ENCODE measurements around the gene SREK1IP1.

The SREK1IP1 gene

DNA sequence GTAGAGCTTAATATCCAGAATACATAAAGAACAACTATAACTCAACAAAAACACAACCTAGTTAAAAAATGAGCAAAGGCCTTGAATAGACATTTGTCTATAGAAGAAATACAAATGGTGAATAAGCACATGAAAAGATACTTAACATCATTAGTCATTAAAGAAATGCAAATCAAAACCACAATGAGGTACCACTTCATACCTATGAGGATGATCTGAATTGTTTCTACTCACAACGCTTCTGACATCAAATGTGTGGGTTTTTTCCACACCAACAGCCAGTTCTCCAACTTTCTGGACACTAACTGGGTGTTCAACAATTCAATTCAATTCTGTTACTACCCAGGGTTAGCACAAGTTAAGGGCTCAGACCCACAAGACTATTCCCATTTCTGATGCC is 22.0 kb downstream of the SREK1IP1 start:
- TF ChIP-seq POLR2AphosphoS5 (IDR thresholded peaks at IDR 0.05; ENCODE audit: low read depth, low read length) (no peak), TAF1 (IDR thresholded peaks at IDR 0.05; ENCODE audit: borderline replicate concordance, insufficient read depth, low read length) (no peak), SIN3A (IDR thresholded peaks at IDR 0.05; ENCODE audit: borderline replicate concordance, insufficient read depth, low read length) (no peak), FOXP2 (optimal IDR thresholded peaks at IDR 0.05; ENCODE audit: borderline replicate concordance, extremely low read depth, extremely low read length, insufficient read depth) (no peak)
- TF ChIP-seq, protein P1, sequence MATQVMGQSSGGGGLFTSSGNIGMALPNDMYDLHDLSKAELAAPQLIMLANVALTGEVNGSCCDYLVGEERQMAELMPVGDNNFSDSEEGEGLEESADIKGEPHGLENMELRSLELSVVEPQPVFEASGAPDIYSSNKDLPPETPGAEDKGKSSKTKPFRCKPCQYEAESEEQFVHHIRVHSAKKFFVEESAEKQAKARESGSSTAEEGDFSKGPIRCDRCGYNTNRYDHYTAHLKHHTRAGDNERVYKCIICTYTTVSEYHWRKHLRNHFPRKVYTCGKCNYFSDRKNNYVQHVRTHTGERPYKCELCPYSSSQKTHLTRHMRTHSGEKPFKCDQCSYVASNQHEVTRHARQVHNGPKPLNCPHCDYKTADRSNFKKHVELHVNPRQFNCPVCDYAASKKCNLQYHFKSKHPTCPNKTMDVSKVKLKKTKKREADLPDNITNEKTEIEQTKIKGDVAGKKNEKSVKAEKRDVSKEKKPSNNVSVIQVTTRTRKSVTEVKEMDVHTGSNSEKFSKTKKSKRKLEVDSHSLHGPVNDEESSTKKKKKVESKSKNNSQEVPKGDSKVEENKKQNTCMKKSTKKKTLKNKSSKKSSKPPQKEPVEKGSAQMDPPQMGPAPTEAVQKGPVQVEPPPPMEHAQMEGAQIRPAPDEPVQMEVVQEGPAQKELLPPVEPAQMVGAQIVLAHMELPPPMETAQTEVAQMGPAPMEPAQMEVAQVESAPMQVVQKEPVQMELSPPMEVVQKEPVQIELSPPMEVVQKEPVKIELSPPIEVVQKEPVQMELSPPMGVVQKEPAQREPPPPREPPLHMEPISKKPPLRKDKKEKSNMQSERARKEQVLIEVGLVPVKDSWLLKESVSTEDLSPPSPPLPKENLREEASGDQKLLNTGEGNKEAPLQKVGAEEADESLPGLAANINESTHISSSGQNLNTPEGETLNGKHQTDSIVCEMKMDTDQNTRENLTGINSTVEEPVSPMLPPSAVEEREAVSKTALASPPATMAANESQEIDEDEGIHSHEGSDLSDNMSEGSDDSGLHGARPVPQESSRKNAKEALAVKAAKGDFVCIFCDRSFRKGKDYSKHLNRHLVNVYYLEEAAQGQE (IDR thresholded peaks at IDR 0.05; ENCODE audit: insufficient read depth in 1 of 2, low read depth in 2 of 2, low read length in 2 of 2), result no peak

DNA sequence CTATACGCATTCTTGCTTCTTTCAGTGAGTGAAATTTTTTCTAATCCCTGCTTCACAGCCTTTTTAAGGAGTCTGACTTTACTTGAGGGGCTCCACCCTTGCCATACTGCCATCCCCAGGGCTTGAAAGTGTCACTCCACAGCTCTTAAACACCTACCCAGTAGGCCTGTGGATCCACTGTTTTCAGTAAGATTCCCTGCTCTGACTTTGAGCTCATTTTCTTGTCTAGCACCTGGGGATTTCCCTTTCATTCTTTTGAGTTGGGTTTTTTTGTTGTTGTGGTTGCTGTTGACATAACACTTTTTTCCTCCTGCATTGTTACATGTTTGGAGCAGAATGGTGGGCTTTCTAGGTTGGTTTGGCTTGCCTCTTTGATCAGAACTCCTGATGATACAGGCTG is 23.6 kb downstream of the SREK1IP1 start:
- TF ChIP-seq FOXP2 (optimal IDR thresholded peaks at IDR 0.05; ENCODE audit: borderline replicate concordance, extremely low read depth, extremely low read length, insufficient read depth), result no peak
- TF ChIP-seq SIN3A (IDR thresholded peaks at IDR 0.05; ENCODE audit: borderline replicate concordance, insufficient read depth, low read length), result no peak
- TF ChIP-seq, protein P1 (IDR thresholded peaks at IDR 0.05; ENCODE audit: insufficient read depth in 1 of 2, low read depth in 2 of 2, low read length in 2 of 2), result no peak
- no peak for TF ChIP-seq TAF1 (IDR thresholded peaks at IDR 0.05; ENCODE audit: borderline replicate concordance, insufficient read depth, low read length)
- no peak for TF ChIP-seq POLR2AphosphoS5 (IDR thresholded peaks at IDR 0.05; ENCODE audit: low read depth, low read length)

DNA sequence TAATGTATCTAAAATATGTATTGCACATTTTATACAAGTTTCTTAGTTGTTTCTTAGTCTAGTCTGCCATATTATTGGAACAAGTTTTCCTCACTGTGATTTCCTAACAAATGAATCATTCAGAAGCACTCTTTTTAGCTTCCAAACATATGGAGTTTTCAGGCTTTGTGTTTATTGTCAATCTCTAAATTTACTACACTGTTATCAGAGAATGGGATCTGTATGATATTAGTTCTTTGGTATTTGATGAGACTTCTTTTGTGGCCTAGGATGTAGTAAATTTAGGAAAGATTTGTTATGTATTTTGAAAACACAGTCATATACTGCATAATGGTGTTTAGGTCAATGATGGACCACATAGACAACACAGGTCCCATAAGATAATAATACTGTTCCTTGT is 25.7 kb downstream of the SREK1IP1 start:
- TF ChIP-seq, protein P1 (IDR thresholded peaks at IDR 0.05; ENCODE audit: insufficient read depth in 1 of 2, low read depth in 2 of 2, low read length in 2 of 2), result no peak
- no peak for TF ChIP-seq FOXP2 (optimal IDR thresholded peaks at IDR 0.05; ENCODE audit: borderline replicate concordance, extremely low read depth, extremely low read length, insufficient read depth)
- no peak for TF ChIP-seq SIN3A (IDR thresholded peaks at IDR 0.05; ENCODE audit: borderline replicate concordance, insufficient read depth, low read length)
- no peak for TF ChIP-seq TAF1 (IDR thresholded peaks at IDR 0.05; ENCODE audit: borderline replicate concordance, insufficient read depth, low read length)
- TF ChIP-seq POLR2AphosphoS5 (IDR thresholded peaks at IDR 0.05; ENCODE audit: low read depth, low read length), result no peak

DNA sequence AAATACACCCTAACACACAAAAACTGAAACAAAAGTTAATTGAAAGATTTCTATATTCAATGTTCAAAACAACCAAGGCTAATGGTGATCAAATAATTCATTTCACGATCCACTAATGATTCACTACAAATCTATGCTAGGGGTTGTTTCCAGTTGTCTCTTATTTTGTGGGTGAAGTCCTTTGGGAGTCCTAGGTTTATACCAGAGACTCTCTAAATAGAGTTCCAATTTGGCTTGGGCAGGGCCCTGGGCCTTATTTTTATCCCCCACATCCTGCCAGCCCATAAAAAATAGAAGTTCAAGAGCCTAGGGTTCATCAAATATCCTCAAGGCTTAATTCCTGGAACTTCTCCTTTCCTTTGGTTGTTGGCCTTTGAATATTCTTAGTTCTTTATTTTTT is 26.1 kb downstream of the SREK1IP1 start:
- no peak for TF ChIP-seq POLR2AphosphoS5 (IDR thresholded peaks at IDR 0.05; ENCODE audit: low read depth, low read length)
- TF ChIP-seq FOXP2 (optimal IDR thresholded peaks at IDR 0.05; ENCODE audit: borderline replicate concordance, extremely low read depth, extremely low read length, insufficient read depth), result no peak
- TF ChIP-seq, protein P1 (IDR thresholded peaks at IDR 0.05; ENCODE audit: insufficient read depth in 1 of 2, low read depth in 2 of 2, low read length in 2 of 2), result no peak
- no peak for TF ChIP-seq SIN3A (IDR thresholded peaks at IDR 0.05; ENCODE audit: borderline replicate concordance, insufficient read depth, low read length)
- TF ChIP-seq TAF1 (IDR thresholded peaks at IDR 0.05; ENCODE audit: borderline replicate concordance, insufficient read depth, low read length), result no peak

DNA sequence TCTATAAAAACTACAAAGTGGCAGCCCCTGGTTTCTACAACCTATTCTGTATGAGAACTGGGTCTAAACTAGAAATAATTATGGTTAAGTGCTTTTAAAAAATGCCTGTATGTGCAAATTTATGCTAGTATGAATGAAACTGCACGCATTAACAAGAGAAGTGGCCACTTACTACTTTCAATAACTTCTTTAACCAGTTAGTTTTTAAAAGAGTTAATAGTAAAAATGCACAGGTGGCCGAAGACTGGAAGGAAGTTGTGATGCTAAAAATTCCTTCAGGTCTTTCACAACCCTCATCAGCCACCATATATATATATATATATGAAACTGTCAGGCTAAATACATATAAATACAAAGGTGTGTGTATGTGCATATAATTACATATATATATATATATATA is 41.3 kb downstream of the SREK1IP1 start:
- TF ChIP-seq TAF1 (IDR thresholded peaks at IDR 0.05; ENCODE audit: borderline replicate concordance, insufficient read depth, low read length), result no peak
- TF ChIP-seq FOXP2 (optimal IDR thresholded peaks at IDR 0.05; ENCODE audit: borderline replicate concordance, extremely low read depth, extremely low read length, insufficient read depth), result no peak
- no peak for TF ChIP-seq POLR2AphosphoS5 (IDR thresholded peaks at IDR 0.05; ENCODE audit: low read depth, low read length)
- TF ChIP-seq SIN3A (IDR thresholded peaks at IDR 0.05; ENCODE audit: borderline replicate concordance, insufficient read depth, low read length), result no peak
- TF ChIP-seq, protein P1 (IDR thresholded peaks at IDR 0.05; ENCODE audit: insufficient read depth in 1 of 2, low read depth in 2 of 2, low read length in 2 of 2), result no peak

Measured in PFSK-1 (cell line).